GM23248 (cell line): Measurements from ENCODE around the gene TRIM44. TPM values are rescaled to one million over a fixed set of nuclear protein-coding genes. Genes with fewer than 3 reads are reported as not detected.

ENCODE experiments used
- DNase-seq: peaks from one replicate; pipeline ENCODE4 v3.0.0-alpha.2; 2015
- H2AFZ ChIP-seq: fragments of 200-600 bp; sonication (generic); 2 replicates; pipeline ENCODE4 v1.6.1; 2016; ENCODE audit warnings: antibody characterized with exemption
- H3F3A ChIP-seq: fragments of 200-600 bp; sonication (generic); 2 replicates; pipeline ENCODE4 v1.6.1; 2016; ENCODE audit warnings: mild to moderate bottlenecking, antibody characterized with exemption, mixed run types; ENCODE audit not compliant: insufficient read depth
- H3K27ac ChIP-seq: fragments of 200-600 bp; sonication (generic); 2 replicates; pipeline ENCODE4 v1.5.1; 2016; ENCODE audit warnings: mild to moderate bottlenecking
- H3K27me3 ChIP-seq: fragments of 200-600 bp; sonication (generic); replicated peaks from 2 replicates; pipeline ENCODE4 v1.6.1; 2016; ENCODE audit warnings: mild to moderate bottlenecking; ENCODE audit not compliant: insufficient read depth
- H3K36me3 ChIP-seq: fragments of 200-600 bp; sonication (generic); 2 replicates; pipeline ENCODE4 v1.6.1; 2016; ENCODE audit warnings: low read depth, mild to moderate bottlenecking
- H3K4me1 ChIP-seq: fragments of 200-600 bp; sonication (generic); 2 replicates; pipeline ENCODE4 v1.6.1; 2016; ENCODE audit warnings: mild to moderate bottlenecking; ENCODE audit not compliant: insufficient read depth
- H3K4me2 ChIP-seq: fragments of 200-600 bp; sonication (generic); one replicate; pipeline ENCODE4 v1.6.1; 2016; ENCODE audit warnings: mild to moderate bottlenecking; ENCODE audit not compliant: unreplicated experiment
- H3K4me3 ChIP-seq: fragments of 200-600 bp; sonication (generic); 2 replicates; pipeline ENCODE4 v1.5.1; 2016; ENCODE audit warnings: mild to moderate bottlenecking
- H3K79me2 ChIP-seq: fragments of 200-600 bp; sonication (generic); 2 replicates; pipeline ENCODE4 v1.6.1; 2016; ENCODE audit warnings: mild to moderate bottlenecking; ENCODE audit not compliant: insufficient read depth
- H3K9ac ChIP-seq: fragments of 200-600 bp; sonication (generic); 2 replicates; pipeline ENCODE4 v1.6.1; 2016; ENCODE audit warnings: mild to moderate bottlenecking
- H3K9me2 ChIP-seq: fragments of 200-600 bp; sonication (generic); 2 replicates; pipeline ENCODE4 v1.6.1; 2016; ENCODE audit warnings: mixed run types, mild to moderate bottlenecking, moderate library complexity; ENCODE audit not compliant: insufficient read depth
- H3K9me3 ChIP-seq: fragments of 200-600 bp; sonication (generic); one replicate; pipeline ENCODE4 v1.6.1; 2017; ENCODE audit warnings: low read depth
- H4K20me1 ChIP-seq: fragments of 200-600 bp; sonication (generic); 2 replicates; pipeline ENCODE4 v1.6.0; 2016; ENCODE audit not compliant: insufficient read depth
- EZH2 ChIP-seq: fragments of 200-600 bp; sonication (generic); IDR thresholded peaks from 2 replicates; pipeline ENCODE4 v1.6.1; 2018; ENCODE audit warnings: antibody characterized with exemption, mild to moderate bottlenecking; ENCODE audit not compliant: insufficient read depth, poor library complexity, severe bottlenecking
- EZH2phosphoT487 ChIP-seq: fragments of 200-600 bp; sonication (generic); IDR thresholded peaks from 2 replicates; pipeline ENCODE4 v1.6.1; 2018; ENCODE audit warnings: antibody characterized with exemption, moderate library complexity, mild to moderate bottlenecking, low read depth; ENCODE audit not compliant: insufficient read depth
- WGBS, 2 experiments: methylation state at CpG; one replicate each; pipeline ENCODE4 v1.1.6; 2015 to 2017; ENCODE audit warnings: low lambda C conversion rate in 2 of 2, low coverage in 1 of 2; ENCODE audit errors: missing lambda C conversion rate in 2 of 2; 5-methylcytosine and 5-hydroxymethylcytosine counted together
- in situ Hi-C: fragments of 300-500 bp; cut with MboI; formaldehyde crosslinking; loops from 2 replicates; pipeline ENCODE4 v1.15.0; 2020
- polyA plus RNA-seq: library from polyadenylated mRNA; unstranded; fragments of >200 nt; fragmentation: Nextera tagmentation; extraction: Ambion mirVana; gene quantifications from 2 replicates; pipeline ENCODE4 v1.2.1, GENCODE V29; 2016
- total RNA-seq: library from RNA; depleted of rRNA; stranded (reverse); fragments of >200 nt; shearing (Covaris generic); gene quantifications from 2 replicates; pipeline ENCODE4 v1.2.3, GENCODE V29; 2014

The TRIM44 gene
- total and polyA plus RNA-seq, 2 experiments from 2014 or later = 32.2 to 37.1 TPM

DNA sequence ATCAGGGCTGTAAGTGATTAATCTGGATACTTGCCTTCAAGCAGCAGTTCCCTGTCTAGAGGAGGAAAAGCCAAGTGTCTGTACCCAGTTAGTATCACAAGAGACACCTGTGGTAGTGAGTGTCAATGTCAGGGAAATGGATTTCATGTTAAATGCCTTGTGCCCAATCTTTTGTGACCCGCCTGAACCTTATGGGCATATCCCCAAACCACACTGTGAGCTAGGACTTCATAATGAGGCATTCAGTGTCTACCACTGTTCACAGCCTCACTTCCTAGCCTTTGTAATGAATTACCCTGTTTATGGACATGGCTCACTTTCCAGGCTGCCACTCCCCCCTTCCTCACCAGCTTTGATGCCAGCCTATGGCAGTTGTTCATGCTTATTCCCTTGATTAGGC, 125.1 kb downstream of the TRIM44 start:
- DNase-seq = no peak
- H3K4me1 ChIP-seq = peaks cover 29% of the 10 kb centered on the region
- no peak overlapping the region for H3K27ac ChIP-seq
- peaks cover 13% of the 10 kb centered on the region; the same call in 1 of the 2 replicates for H3F3A ChIP-seq
- in situ Hi-C loops = no loop called here
- H3K4me2 ChIP-seq = no peak overlapping the region
- H3K9me2 ChIP-seq = no peaks in the 10 kb centered on the region
- H3K27me3 ChIP-seq = no peaks in the 10 kb centered on the region
- no peaks in the 10 kb centered on the region for H3K36me3 ChIP-seq
- peaks cover 54% of the 10 kb centered on the region for H3K79me2 ChIP-seq
- TF ChIP-seq EZH2 = no peak
- no peak for TF ChIP-seq EZH2phosphoT487
- H4K20me1 ChIP-seq = peaks cover 9% of the 10 kb centered on the region; the same call in 1 of the 2 replicates
- no peaks in the 10 kb centered on the region for H3K9me3 ChIP-seq
- no peak overlapping the region for H3K4me3 ChIP-seq
- whole genome bisulfite sequencing, 2 experiments = 100% methylated on average over 1 of the region's 1 CpG
- H2AFZ ChIP-seq = no peak overlapping the region
- H3K9ac ChIP-seq = no peak overlapping the region

DNA sequence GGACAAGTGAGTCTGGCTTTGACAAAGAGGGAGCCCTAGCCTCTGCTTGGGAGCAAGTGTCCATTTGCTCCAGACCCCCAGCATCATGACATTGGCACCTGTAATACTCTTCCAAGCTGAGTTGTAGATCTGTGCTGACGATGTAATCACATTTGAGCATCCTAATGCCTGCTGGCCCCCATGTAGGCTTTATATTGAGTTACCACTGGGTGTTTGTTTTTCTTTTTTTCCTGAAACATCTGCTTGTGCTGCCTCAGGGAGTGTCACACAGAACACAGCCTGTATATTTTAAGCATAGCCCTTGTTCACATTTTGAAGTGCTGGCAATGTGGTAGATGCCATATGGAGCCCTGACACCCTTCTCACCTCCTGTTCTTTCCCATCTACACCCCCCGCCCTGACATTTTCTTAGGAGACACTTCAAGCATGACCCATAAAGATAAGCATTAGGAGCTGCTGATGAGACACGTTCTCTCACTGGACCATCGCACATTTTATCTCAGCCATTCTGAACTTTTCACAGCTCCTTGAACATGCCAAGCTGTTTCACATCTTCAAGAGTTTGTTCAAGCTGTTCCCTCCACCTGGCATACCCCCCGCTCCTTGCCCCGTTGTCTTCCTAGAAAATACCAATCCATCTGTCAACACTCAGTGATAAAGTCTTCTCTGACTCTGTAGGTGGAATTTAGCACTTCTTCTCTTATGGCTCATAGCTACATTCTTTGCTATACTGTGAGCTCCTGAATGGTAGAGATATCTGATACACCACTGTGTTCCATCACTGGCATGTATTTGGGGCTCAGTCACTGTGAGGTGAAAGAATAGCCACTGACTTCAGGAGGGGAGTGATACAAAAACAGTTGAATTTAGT, 128.7 kb downstream of the TRIM44 start:
- Histone ChIP-seq H3K4me2 (no peak overlapping the region), H3K9me3 (no peaks in the 10 kb centered on the region), H3K4me3 (no peak overlapping the region), H3K27ac (no peak overlapping the region), H4K20me1 (no peaks in the 10 kb centered on the region; the same call in 1 of the 2 replicates), H3K4me1 (peaks cover 37% of the 10 kb centered on the region), H3K9ac (no peak overlapping the region), H3F3A (peaks cover 27% of the 10 kb centered on the region; the same call in 1 of the 2 replicates), H3K27me3 (no peaks in the 10 kb centered on the region), H3K79me2 (peaks cover 40% of the 10 kb centered on the region), H3K36me3 (no peaks in the 10 kb centered on the region), H2AFZ (no peak overlapping the region), H3K9me2 (no peaks in the 10 kb centered on the region)
- DNase-seq = no peak
- in situ Hi-C loops = no loop called here
- WGBS, 2 experiments = 63 to 71% methylated on average over 6 of the region's 6 CpGs
- TF ChIP-seq EZH2 (no peak), EZH2phosphoT487 (no peak)

- 78 to 86% methylated on average over 4 of the region's 4 CpGs for WGBS, 2 experiments
- Histone ChIP-seq H3K27me3 (no peaks in the 10 kb centered on the region), H3K9me2 (no peaks in the 10 kb centered on the region), H3K4me1 (peaks cover 38% of the 10 kb centered on the region), H3F3A (peaks cover 36% of the 10 kb centered on the region; the same call in 1 of the 2 replicates), H2AFZ (no peak overlapping the region), H3K9me3 (no peaks in the 10 kb centered on the region), H3K36me3 (no peaks in the 10 kb centered on the region), H3K4me2 (no peak overlapping the region), H3K27ac (no peak overlapping the region), H3K4me3 (no peak overlapping the region), H4K20me1 (no peaks in the 10 kb centered on the region; the same call in 1 of the 2 replicates), H3K9ac (no peak overlapping the region), H3K79me2 (peaks cover 46% of the 10 kb centered on the region)
- in situ Hi-C loops = no loop called here
- no peak for DNase-seq
- no peak for TF ChIP-seq EZH2phosphoT487
- no peak for TF ChIP-seq EZH2
Observed at GRCh38 chr11:35792148-35792845, 129.7 kb downstream of the TRIM44 start.

GRCh38 chr11:35792846-35793192, 130.2 kb downstream of the TRIM44 start:
- Histone ChIP-seq H3K27ac (no peak overlapping the region), H3K4me2 (no peak overlapping the region), H3K4me1 (peaks cover 36% of the 10 kb centered on the region), H2AFZ (no peak overlapping the region), H3K27me3 (no peaks in the 10 kb centered on the region), H3K9me2 (no peaks in the 10 kb centered on the region; the same call in 1 of the 2 replicates), H3K9me3 (no peaks in the 10 kb centered on the region), H3K36me3 (no peaks in the 10 kb centered on the region), H4K20me1 (no peaks in the 10 kb centered on the region; the same call in 1 of the 2 replicates), H3K9ac (no peak overlapping the region), H3K4me3 (no peak overlapping the region), H3K79me2 (peaks cover 50% of the 10 kb centered on the region), H3F3A (peaks cover 31% of the 10 kb centered on the region; the same call in 1 of the 2 replicates)
- DNase-seq = no peak
- WGBS, 2 experiments = 79 to 85% methylated on average over 2 of the region's 2 CpGs
- TF ChIP-seq EZH2 (no peak), EZH2phosphoT487 (no peak)
- in situ Hi-C loops = no loop called here
